Skin of body (tissue), 2 donors: ENCODE results near the gene ZNF593OS. TPM values are rescaled to one million over a fixed set of nuclear protein-coding genes. Genes with fewer than 3 reads are reported as not detected.

Source experiments
- DNase-seq: peaks from one replicate; lab custom pipeline; 2025; lab: John Stamatoyannopoulos, UW
- total RNA-seq: library from RNA; depleted of rRNA; stranded (reverse); fragments of >200 nt; gene quantifications from one replicate; pipeline ENCODE4 v1.2.3, GENCODE V29; 2014

The ZNF593OS gene
- not detected for total RNA-seq

DNA sequence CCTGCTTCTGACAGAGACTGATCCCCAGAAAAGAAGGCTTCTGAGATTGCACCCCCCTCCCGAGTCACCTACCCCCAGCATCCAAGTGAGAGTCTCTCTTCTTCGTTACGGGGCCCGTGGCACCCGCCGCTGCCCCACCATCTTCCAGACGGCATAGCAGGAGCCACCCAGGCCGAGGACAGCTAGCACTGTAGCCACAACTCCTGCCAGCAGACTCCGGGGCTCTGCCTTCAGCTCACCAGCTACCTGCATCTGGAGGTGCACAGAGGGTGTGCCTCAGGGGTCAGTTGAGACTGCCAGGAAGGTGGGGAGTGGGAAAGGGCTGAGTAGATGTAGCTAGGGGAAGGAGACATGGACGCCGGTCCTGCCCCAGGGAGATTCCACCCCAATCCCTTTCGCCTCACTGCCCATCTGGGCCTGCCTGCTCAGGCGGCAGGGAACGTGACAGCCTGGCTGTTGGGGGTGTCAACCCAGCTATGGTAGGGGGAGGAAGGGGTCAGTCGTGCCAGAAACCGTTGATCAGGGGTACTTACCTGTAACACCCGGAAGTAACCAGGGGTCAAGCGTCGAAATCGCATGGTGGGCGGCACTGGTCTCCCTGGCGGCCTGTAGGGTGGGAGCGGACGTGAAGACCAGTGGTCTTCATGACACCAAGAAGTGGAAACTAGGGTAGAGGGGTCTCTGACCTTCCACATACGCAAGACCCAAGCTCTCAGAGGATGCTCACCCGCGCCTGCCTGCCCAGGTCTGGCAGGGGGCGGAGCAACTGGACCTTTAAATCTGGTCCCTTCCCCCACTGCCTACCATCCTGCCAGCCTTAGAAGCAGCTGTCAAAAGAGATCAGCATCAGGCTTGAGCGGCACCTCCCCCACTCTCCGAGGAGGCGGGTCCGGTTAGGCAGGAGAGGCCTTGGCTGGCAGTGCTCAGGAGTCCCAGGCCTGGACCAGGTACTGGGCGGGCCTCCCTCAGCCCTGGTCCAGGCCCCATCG is at the start of gene ZNF593OS:
Gene ZNF593OS, minus strand, starts transcription at position 749 of the 989 bp plus-strand sequence. Its CDS starts 171 bp downstream, at position 578.
- DNase-seq, result no peak

DNA sequence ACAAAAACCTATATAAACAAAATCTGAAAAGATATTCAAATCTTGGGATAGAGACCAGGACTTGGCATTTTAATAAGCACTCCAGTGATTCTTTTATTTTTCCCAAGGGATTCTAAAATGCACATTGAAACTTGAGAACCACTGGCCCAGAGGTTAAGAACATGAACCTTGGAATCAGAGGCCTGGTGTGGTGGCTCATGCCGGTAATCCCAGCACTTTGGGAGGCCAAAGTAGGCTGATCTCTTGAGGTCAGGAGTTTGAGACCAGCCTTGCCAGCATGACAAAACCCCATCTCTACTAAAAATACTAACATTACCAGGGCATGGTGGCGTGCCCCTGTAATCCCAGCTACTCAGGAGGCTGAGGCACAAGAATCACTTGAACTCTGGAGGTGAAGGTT is 49.5 kb upstream of the ZNF593OS start:
- no peak for DNase-seq

DNA sequence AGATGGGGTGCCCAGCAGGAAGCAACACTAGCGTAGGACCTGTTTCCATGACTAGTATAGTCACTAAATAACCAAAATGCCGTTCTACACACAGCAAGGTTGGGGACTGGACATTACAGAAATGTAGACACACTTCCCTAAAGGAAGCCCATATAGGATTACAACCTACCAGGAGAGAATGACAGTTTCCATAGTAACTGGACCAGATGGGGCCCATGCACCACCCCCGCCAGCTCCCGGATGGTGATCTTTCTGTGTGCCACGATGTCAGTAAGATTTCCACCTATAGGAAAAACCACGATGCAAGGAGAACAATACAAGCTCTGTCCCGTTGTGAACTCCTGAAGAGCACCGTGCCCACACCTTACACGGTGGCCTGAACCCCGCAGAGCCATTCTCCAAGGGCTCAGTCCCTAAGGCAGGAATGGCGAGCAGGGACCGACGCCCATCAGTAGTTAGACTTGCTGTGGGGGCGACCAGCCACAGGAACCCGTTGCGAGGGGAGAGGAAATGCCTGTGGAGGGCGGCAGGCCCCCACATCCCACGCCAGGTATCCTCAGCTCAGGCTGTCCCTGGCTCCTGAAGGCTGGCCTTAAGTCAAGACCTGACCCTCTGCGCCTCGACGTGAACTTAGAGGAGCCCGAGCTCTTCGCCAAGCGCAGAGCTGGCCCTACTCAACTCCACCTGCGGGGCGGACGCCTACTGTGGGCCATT is 48.7 kb upstream of the ZNF593OS start:
- no peak for DNase-seq

DNA sequence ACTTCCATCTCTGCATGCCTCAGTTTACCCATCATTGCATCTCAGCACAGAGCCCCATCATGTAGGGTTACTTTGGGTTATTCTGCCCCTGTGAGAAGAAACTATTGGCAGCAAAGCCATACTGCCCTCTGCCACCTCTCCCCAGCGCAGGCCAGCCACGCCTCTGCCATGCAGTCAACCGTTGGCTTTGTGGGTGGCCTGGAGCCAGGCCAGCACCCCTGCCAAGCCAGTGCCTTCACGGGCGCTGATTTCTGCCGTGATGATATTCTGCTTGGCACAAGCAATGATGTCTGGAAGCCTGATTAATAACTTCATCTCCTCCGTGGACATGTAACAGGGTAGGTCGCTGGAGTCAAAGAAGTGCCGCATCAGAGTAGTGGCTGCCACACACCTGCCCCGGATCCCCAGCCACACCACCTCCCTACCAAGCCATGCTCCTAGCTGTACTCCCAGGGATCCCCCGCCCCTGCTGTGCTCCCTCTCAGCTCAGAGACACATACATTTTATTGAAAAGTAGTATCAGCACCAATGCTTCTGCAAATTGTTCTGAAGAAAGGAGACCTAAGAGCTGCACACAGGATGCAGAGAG is 47.4 kb upstream of the ZNF593OS start:
- DNase-seq, result no peak

DNA sequence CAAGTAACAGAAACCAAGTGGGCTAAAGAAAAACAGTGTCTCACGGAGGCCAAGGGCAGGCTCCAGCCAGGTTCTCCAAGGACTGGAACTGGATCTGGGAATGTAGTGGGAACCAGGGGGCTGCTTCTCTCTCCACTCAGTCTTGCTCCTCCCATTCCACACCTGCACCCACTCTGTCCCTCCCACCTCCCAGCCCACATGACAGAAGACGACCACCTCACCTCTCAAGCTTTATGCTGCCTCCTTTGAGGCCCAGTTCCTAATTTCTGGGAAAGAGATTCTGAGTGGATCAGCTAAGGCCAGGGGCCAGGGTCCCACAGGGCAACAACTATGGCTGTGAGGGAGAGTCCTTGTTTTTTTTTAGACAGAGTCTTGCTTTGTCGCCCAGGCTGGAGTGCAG is 43.6 kb upstream of the ZNF593OS start:
- DNase-seq, result no peak

DNA sequence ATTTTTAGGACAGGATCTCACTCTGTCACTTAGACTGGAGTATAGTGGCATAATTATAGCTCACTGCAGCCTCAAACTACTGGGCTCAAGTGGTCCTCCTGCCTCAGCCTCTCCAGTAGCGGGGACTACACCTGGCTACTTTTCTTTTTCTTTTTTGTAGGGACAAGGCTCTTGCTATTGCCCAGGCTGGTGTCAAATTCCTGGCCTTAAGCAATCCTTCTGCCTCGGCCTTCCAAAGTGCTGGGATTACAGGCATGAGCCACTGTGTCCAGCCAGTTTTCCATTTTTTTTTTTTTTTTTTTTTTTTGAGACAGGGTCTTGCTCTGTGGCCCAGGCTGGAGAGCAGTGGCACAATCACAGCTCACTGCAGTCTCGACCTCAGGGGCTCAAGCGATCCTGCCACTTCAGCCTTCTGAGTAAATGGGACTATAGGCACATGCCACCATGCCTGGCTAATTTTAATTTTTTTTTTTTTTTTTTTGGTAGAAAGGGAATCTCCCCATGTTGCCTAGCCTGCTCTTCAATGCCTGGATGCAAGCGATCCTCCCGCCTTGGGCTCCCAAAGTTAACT is 41.8 kb upstream of the ZNF593OS start:
- no peak for DNase-seq

DNA sequence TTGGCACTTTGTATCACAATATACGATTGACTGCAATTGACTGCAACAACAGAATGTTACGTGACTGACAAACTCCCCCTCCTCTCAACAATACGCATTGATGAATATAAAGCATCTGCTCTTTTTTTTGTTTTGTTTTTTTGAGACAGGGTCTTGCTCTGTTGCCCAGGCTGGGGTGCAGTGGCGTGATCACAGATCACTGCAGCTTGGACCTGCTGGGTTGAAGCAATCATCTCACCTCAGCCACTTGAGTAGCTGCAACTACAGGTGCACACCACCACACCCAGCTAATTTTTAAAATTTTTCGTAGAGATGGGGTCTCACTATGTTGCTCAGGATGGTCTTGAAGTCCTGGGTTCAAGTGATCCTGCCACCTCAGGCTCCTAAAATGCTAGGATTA is 41.1 kb upstream of the ZNF593OS start:
- DNase-seq, result no peak

DNA sequence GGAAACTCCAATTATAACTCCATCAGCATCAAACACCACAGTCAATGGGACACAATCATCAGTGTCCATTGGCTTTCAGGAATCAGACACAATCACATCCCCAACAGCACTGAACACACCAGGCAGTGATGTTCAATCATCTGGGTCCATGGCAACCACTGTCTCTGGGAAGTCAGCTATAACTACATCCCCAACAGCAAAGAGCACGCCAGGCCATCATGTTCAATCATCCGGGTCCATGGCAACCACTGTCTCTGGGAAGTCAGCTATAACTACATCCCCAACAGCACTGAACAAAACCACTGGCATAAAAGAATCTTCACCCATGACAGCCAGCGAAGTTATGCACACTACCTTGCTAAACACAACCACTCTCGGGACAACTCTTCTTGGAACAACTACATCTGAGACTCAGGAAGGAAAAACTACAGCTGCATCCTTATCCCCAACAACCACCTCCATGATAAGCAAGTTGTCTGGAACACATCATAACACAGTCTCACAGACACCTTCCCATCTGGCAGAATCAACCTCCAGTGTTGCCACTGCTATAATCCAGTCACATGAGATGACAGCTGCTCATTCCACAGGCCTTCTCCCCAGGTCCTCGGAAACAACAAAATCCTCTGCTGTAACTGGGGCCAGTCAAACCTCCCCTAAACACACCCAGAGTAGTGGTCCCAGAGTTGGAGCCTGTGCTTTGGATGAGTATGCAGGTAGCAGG is 38.7 kb upstream of the ZNF593OS start:
- DNase-seq, result no peak

DNA sequence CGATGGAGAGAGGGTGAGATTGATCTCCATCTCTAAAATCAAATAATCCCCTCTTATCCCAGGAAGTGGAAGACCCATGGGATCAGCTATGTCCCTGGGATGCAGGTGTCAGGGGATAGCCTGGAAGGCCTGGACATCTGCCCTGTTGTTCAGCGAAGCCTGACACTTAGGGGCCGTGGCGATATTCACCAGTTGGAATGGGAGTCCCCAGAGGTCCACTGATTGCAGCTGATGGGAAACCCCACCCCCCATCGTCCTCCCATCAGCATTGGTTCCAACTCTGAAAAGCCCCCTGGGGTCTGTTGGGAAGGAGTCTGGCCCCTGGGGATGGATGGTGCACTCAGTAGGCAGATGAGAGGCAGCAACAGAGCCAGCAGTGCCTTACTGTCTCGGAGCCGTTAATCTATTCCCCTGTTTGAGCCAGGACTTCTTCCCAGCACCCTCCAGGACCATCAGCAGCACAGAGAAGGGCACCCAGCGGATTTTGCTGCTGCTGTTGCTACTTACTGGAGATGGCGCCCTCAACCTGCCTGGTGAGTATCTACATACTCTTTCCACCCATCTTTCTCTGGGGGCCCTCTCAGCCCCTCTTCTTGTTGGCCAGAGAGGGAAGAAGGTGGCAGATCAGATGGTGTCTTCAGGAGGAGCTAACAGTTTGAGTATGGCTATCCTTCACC is 32.1 kb upstream of the ZNF593OS start:
- no peak for DNase-seq

DNA sequence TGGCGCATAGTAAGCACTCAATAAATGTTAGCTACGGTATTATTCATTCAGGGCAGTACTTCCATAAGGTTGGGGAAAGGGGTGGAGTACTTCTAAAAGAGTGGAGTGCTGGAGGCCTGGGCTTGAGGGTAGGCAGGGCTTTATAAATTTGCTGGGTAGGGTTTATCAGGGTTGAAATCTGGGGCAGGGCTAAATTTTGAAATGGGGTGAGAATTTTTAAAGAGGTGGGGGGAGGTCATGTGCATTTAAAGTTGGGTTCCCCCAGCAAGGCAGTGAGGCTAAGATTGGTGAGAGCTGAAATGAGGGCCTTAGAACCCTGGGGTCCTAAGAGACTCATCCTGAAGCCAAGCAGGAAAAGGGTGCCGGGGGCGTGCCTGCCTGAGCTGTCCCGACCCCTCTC is 28.8 kb upstream of the ZNF593OS start:
- no peak for DNase-seq

DNA sequence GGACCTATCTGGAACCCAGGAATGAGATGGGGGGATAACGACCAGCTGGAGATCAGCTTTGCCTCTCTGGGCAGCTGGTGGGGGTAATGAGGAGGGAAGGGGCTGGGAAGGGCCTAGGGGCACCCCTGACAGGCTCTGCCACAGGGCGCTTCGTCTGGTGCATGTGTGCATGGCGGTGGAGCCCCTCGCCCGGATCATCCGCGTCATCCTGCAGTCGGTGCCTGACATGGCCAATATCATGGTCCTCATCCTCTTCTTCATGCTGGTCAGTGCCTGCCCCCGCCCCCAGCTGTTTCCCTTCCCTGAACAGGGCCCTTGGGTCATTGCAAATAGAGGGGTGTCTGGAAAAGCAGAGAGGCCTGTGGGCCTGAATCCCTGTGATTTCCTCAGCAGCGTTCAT is 26.2 kb upstream of the ZNF593OS start:
- no peak for DNase-seq

DNA sequence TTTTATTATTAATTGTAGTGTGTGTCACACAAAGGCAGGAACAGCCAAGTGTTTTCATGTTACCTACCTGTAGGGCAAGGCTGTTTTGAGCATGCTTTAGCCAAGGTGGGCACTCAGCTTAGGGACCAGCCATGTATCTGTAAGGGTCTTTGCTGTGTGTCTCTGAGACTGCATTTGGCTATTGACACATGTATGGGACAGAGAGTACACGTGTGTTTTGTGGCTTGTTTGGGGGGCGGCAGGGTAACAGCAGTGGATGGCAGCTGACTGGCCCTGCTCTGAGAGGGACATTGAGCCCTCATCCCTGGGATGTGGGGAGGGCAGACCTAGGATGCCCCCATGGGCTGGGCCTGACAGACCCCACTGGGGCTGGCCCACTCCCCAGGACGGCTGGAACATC is 25.7 kb upstream of the ZNF593OS start:
- no peak for DNase-seq

DNA sequence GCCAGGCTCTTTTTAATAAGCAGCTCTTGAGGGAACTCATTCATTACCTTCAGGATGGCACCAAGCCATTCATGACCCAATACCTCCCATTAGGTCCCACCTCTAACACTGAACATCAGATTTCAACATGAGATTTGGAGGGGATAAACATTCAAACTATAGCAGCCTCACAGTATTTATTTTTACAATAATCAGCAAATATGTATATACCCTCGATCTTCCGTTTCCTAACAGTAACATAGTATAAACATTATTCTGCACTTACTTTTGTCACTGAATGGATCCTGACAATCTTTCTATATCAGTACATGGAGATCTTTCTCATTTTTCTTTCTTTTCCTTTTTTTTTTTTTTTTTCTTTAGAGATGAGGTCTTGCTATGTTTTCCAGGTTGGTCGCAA is 24.2 kb upstream of the ZNF593OS start:
- no peak for DNase-seq

DNA sequence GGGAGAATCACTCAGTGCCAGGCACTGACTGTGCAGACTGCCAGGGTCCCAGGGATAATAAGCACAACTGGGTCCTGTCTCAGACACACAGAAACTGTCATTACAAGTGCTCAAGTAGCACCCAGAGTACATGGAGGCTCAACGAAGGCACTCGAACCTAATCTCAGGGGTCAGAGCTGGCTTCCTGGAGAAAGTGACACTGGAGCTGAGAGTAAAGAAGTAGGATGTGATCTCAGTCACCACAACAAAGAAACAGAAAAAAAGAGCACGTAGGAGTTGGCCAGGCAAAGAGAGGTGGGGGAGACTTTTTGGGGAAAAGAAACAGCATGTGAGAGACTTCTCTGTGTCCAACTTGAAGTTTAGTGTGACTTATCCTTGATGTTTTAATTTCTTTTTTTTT is 20.1 kb upstream of the ZNF593OS start:
- DNase-seq, result no peak

DNA sequence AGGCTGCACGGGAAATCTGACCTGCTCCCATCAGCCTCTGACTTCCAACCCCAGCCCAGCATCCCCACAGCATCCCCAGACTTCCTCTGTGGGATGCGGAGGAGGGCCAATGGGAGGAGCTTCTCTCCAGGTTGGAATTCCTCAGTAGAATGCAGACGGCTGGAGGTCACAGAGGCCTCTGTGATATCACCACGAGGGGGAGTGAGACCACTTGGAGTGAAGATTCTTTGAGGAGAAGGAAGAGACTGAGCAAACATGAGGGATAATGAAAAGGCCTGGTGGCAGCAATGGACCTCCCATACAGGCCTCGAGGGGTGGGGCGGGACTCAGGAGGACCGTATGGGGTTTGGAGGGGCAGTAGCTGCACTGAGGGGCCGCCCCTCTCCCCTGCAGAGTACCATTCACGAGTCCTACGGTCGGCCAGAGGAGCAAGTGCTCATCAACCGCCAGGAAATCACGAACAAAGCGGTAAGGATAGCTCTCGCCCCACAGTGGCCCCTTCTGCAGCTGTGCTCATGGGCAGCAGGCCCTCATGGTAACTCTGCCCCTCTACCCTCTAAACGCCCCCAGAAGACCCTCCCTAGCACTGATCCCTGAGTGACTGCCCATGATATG is 18.8 kb upstream of the ZNF593OS start, which contains the start of gene CATSPER4:
Gene CATSPER4, plus strand, starts transcription at position 230 of the 615 bp plus-strand sequence. Its CDS starts 26 bp downstream, at position 256.
- DNase-seq, result no peak

DNA sequence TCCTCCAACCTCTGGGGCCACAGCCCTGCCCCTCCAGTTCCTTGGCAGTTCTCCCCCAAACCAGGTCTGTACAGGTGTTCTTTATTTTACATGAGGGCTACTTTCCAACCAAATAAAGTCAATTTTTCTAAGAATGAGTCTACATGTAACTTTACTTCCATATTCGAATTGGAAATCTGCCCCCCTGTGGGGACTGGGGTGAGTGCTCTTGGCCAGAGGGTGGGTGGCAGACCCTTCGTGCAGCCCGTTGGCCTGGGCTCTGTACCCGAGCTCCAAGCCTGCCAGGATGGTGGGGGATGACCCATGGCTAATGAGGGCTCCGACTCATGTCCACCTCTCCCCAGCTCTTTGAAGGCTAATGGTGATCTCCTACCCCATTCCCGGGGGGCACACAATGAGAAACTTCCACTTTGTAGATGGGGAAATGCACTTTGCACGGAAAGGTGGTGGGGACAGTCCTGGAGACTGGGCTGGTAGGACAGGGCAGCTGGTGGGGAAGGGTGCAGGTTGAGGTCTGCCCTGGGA is 18.2 kb upstream of the ZNF593OS start:
- DNase-seq, result no peak

DNA sequence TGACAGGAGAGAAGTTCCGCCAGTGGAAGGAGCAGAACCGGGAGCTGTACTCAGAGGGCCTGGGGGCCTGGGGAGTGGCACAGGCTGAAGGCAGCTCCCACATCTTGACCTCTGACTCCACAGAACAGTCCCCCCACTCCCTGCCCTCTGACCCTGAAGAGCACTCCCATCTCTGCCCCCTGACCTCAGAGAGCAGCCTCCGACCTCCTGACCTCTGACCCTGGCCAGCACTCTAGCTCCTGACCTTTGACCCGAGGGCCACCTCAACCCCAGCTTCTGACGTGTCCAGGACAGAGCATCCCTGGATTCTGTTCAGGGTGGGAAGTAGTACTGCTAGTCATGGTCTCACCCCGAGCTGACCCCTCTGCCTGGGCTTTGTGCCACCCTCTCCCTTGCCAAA is 17.7 kb upstream of the ZNF593OS start:
- DNase-seq, result no peak

DNA sequence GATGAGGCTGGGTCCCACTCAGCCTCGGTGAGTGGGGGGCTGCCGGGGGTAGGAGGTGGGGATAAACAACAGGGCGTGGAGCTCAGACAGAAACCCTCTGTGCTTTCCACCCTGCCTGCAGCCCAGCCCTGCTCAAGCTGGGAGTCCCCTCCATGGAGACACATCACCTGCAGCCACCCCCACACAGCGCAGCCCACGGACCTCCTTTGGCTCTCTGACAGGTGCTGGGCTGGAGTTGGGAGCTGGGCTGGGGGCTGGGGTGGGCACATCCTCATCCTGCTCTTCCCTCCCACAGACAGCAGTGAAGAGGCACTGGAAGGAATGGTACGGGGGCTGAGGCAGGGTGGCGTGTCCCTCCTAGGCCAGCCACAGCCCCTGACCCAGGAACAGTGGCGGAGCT is 16.8 kb upstream of the ZNF593OS start:
- no peak for DNase-seq

DNA sequence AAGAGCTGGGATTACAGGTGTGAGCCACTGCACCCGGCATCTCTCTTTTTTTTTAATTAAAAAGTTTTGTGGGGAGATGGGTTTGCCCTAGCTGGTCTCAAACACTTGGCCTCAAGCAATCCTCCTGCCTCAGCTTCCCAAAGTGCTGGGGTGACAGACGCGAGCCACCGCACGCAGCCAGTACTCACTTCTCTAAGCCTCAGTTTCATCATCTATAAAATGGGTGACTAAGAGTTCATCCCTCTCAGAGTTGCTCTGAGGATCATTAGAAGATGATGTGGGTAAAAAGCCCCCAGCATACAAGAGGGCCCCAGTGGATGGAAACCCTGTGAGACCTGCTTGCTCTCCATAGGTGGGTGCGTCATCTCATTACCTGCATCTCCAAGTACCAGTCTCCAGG is 16.2 kb upstream of the ZNF593OS start:
- no peak for DNase-seq

DNA sequence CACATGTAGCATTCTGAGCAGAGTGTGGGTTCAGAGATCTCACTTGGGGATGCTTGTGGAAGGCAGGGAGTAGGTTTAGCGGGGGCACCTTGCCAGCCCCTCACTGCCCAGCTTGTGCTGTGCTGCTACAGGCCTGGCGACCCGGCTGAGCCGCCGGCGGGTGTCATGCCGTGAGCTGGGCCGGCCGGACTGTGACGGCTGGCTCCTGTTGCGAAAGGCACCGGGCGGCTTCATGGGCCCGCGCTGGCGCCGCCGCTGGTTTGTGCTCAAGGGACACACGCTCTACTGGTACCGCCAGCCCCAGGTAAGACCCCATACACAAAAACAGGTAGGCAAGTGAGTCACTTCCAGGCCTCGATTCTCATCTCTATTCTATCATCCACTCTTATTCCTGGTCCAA is 13.3 kb upstream of the ZNF593OS start:
- DNase-seq, result no peak
